Activated naive CD4-positive, alpha-beta T cell treated with anti-CD3 and anti-CD28 coated beads, Interleukin-2, amount 50 U/mL, for 24 hours (primary cell): Measurements from ENCODE around the gene DGKB.

Experiments
- H3K27ac Mint-ChIP-seq: one replicate; pipeline ENCODE4 v1.8.0; 2021; ENCODE audit warnings: mild to moderate bottlenecking, mixed read lengths
- H3K27me3 Mint-ChIP-seq: one replicate; pipeline ENCODE4 v1.8.0; 2021; ENCODE audit warnings: mixed read lengths
- H3K36me3 Mint-ChIP-seq: one replicate; pipeline ENCODE4 v1.8.0; 2021; ENCODE audit warnings: mixed read lengths
- H3K4me1 Mint-ChIP-seq: one replicate; pipeline ENCODE4 v1.8.0; 2021; ENCODE audit warnings: mixed read lengths
- H3K4me3 Mint-ChIP-seq: one replicate; pipeline ENCODE4 v1.8.0; 2021; ENCODE audit warnings: mild to moderate bottlenecking, mixed read lengths
- H3K9me3 Mint-ChIP-seq: one replicate; pipeline ENCODE4 v1.8.0; 2021; ENCODE audit warnings: mixed read lengths

The DGKB gene

GRCh38 chr7:14817829-14818614 is 84.5 kb downstream of the DGKB start:
- H3K4me1 Mint-ChIP-seq, result no peaks in the 10 kb centered on the region
- H3K36me3 Mint-ChIP-seq, result no peaks in the 10 kb centered on the region
- no peak overlapping the region for H3K4me3 Mint-ChIP-seq
- no peaks in the 10 kb centered on the region for H3K9me3 Mint-ChIP-seq
- no peak overlapping the region for H3K27ac Mint-ChIP-seq
- H3K27me3 Mint-ChIP-seq, result no peaks in the 10 kb centered on the region

DNA sequence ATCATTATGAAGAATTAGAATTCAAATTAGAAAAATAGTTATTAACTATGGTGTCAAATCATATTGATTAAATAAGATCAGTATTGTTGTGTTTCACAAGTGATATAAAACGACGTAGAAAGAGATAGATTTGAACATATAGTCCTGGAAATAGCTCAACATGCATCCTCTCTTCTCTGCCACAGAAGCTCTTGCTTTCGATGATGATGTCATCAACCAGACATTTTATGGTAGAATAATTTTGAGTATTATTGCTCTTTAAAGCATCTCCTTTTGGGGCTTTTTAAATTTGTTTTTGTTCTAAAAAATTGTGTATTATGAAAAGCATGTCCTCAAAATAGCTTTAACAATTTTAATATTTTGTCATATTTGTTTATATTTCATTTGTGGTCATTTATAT is 95.0 kb downstream of the DGKB start:
- Mint-ChIP-seq H3K4me1 (no peaks in the 10 kb centered on the region), H3K27ac (no peak overlapping the region), H3K36me3 (no peaks in the 10 kb centered on the region), H3K27me3 (no peaks in the 10 kb centered on the region), H3K9me3 (peaks cover 3% of the 10 kb centered on the region), H3K4me3 (no peak overlapping the region)

- no peaks in the 10 kb centered on the region for H3K9me3 Mint-ChIP-seq
- H3K27me3 Mint-ChIP-seq, result no peaks in the 10 kb centered on the region
- no peak overlapping the region for H3K27ac Mint-ChIP-seq
- H3K4me3 Mint-ChIP-seq, result no peak overlapping the region
- H3K36me3 Mint-ChIP-seq, result no peaks in the 10 kb centered on the region
- H3K4me1 Mint-ChIP-seq, result no peaks in the 10 kb centered on the region
These were observed 95.7 kb downstream of the DGKB start for GRCh38 chr7:14806891-14807290.

DNA sequence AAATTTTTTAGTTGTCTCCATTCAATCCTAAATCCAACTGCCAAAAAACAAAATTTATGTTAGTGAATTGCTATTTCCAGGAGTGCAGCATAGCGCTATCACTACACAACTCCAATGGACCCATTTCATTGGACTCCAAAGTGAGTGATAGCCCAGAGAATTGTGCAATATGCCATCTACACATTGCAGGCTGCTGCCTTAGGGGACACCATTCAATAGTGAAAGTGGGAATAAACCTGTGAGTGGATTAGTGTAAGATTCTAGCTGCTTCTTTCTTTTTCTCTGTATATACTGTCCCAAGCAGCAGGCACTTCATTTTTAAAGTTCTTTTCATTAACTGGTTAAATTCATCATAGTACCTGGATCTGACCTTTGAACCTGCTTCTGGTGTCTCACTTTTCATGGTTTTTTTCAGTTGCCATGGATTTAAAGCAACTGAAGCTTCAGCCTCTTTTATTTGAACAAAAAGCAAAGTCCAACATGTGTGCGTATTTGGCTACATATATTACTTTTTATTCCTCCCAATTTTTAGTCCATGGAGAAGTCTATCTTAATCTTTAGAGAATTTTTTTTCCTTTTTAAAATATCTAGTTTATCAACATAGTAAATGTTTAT is 97.3 kb downstream of the DGKB start:
- no peak overlapping the region for H3K4me3 Mint-ChIP-seq
- H3K9me3 Mint-ChIP-seq, result no peaks in the 10 kb centered on the region
- H3K27ac Mint-ChIP-seq, result no peak overlapping the region
- H3K36me3 Mint-ChIP-seq, result no peaks in the 10 kb centered on the region
- no peaks in the 10 kb centered on the region for H3K4me1 Mint-ChIP-seq
- no peaks in the 10 kb centered on the region for H3K27me3 Mint-ChIP-seq

- Mint-ChIP-seq H3K4me1 (no peaks in the 10 kb centered on the region), H3K9me3 (no peaks in the 10 kb centered on the region), H3K27ac (no peak overlapping the region), H3K4me3 (no peak overlapping the region), H3K36me3 (no peaks in the 10 kb centered on the region), H3K27me3 (no peaks in the 10 kb centered on the region)
These were observed 101.9 kb downstream of the DGKB start for GRCh38 chr7:14800664-14801063.

DNA sequence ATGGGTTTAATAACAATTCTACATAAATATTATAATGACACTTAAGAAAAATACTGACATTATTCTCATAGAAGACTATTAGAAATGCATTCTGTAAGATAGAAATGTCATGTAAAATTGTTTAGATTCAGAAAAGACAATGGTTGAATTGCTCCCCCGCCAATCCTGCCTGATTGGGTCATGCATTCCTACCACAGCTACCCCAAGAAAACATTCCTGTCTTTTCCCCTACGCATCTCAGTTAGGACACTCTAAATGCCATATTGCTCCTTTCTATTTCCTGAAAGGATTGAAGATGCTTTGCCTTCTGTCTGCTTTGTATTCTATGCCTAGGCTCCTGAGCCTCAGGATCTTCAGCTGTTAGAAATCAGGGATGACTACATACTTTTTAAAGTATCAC is 109.4 kb downstream of the DGKB start:
- Mint-ChIP-seq H3K9me3 (no peaks in the 10 kb centered on the region), H3K36me3 (no peaks in the 10 kb centered on the region)

DNA sequence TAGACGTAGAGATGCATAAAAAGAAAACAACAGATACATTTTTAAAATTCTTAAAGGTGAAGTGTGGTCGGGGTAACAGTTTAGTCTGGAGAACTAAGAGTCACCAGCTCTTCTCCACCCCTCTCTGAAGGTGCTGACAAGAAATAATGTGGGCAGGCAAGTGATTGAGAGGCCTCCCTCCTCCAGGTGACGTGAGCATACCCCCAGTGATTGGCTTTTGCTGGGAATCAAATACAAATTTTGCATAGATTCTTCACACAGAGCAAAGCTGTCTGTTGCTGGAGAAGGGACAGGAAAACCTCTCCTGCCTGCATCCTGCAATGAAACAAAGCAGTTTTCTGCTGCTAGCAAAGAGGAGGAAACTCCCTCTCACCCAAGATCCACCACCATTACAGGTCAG is 115.0 kb downstream of the DGKB start:
- Mint-ChIP-seq H3K27ac (no peak overlapping the region), H3K4me3 (no peak overlapping the region), H3K9me3 (no peaks in the 10 kb centered on the region), H3K27me3 (no peaks in the 10 kb centered on the region), H3K4me1 (no peaks in the 10 kb centered on the region), H3K36me3 (no peaks in the 10 kb centered on the region)

More for the DNA sequence above, 109.4 kb downstream of the DGKB start:
- Mint-ChIP-seq H3K4me3 (no peak overlapping the region), H3K4me1 (no peaks in the 10 kb centered on the region), H3K27ac (no peak overlapping the region), H3K27me3 (no peaks in the 10 kb centered on the region)

DNA sequence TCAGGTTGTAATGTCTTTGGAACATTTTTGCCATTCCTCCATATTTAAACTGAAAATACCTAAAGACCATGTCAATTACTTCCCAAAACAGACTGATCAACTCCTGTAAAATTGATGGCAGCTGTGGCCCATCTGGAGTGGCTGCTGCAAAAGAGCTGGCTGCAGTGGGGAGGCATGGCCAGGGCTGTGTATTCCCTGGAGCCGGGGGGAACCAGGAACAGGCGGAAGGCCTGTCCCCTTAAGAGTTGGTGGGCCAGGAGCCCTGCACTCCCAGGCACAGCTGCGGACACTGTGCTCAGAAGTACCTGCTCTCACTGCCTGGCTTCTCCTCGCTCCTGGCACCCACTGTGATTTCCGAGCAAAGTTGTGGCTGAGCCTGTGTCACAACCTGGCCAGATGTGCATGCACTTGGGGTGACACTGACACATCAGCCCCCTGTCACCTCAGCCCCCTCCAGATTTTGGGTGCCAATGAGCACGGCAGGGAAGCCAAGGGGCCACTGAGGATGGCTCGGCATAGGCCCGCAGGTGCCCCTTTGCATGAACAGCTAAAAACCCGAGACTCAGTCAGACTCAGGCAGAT is 116.1 kb downstream of the DGKB start:
- Mint-ChIP-seq H3K9me3 (no peaks in the 10 kb centered on the region), H3K4me3 (no peak overlapping the region), H3K27me3 (no peaks in the 10 kb centered on the region), H3K36me3 (no peaks in the 10 kb centered on the region), H3K27ac (no peak overlapping the region), H3K4me1 (no peaks in the 10 kb centered on the region)

DNA sequence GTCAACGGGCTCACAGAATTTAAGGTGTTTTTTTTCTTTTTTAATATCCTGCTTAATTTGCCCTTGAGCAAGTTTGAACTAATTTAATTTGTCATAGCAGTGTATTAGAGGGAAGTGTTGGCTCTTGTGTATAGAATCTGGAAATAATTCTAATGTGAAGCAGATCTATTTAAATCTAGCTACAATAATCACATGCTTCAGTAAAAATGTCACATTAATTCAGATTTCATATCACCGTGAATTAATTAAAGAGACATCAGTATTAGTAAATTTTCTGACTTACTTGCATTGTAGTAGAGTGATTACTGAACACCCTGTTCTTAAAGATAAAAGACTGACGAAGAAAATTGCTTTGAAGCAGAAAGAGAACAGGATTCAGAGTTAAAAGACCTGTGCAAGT is 124.7 kb downstream of the DGKB start:
- H3K36me3 Mint-ChIP-seq, result no peaks in the 10 kb centered on the region
- H3K4me1 Mint-ChIP-seq, result no peaks in the 10 kb centered on the region
- H3K27ac Mint-ChIP-seq, result no peak overlapping the region
- no peaks in the 10 kb centered on the region for H3K27me3 Mint-ChIP-seq
- H3K4me3 Mint-ChIP-seq, result no peak overlapping the region
- peaks cover 11% of the 10 kb centered on the region for H3K9me3 Mint-ChIP-seq

GRCh38 chr7:14776266-14776665 is 126.3 kb downstream of the DGKB start:
- no peaks in the 10 kb centered on the region for H3K27me3 Mint-ChIP-seq
- peaks cover 16% of the 10 kb centered on the region for H3K9me3 Mint-ChIP-seq
- no peaks in the 10 kb centered on the region for H3K36me3 Mint-ChIP-seq
- H3K4me1 Mint-ChIP-seq, result no peaks in the 10 kb centered on the region
- H3K4me3 Mint-ChIP-seq, result no peak overlapping the region
- no peak overlapping the region for H3K27ac Mint-ChIP-seq

DNA sequence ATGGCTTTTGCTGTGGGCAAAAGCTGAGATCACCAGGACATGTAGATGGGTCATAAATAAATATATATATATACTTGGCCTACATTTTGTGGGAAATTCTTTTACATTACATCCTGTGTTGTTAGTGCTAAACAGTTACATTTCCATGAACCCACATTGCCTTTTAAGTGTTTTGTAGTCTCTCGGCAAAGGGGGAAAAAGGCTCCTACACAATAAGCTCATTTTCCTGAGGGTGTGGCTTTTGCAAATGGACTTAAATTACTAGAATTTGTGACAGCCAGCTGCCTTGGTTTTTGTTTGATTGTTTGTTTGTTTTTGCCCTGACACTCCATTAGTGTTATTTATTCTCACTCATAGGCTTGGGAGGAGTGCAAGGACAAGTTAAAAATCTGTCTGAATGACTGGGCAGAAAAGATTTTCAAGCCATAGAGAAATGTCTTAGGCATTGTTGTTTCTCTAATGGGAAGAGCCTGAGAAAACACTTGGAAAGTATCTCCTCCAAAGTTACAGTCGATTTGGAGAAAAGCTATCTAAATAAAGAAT is 128.8 kb downstream of the DGKB start:
- Mint-ChIP-seq H3K4me3 (no peak overlapping the region), H3K4me1 (no peaks in the 10 kb centered on the region), H3K9me3 (peaks cover 16% of the 10 kb centered on the region), H3K27me3 (no peaks in the 10 kb centered on the region), H3K36me3 (no peaks in the 10 kb centered on the region), H3K27ac (no peak overlapping the region)

GRCh38 chr7:14770614-14771013 is 131.9 kb downstream of the DGKB start:
- Mint-ChIP-seq H3K4me3 (no peak overlapping the region), H3K27ac (no peak overlapping the region), H3K27me3 (no peaks in the 10 kb centered on the region), H3K36me3 (no peaks in the 10 kb centered on the region), H3K9me3 (peaks cover 12% of the 10 kb centered on the region), H3K4me1 (no peaks in the 10 kb centered on the region)

DNA sequence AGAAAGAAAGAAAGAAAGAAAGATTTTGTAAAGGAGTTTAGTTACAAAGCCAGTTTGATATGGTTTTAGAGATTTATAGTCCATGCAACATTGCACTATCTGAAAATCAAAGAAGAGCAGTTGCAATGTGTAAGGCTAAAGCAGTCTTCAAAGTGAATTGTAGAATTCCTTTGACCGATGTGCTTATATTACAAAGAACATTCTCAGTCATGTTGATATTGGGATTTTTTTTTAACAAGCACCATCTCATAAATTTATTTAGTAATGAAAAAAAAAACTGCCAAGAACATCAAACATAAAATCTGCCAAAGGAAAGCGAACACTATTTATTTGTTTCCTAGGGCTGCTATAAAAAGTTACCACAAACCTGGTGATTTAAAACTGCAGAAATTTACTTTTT is 133.3 kb downstream of the DGKB start:
- Mint-ChIP-seq H3K36me3 (no peaks in the 10 kb centered on the region), H3K4me3 (no peak overlapping the region), H3K4me1 (no peaks in the 10 kb centered on the region), H3K27me3 (no peaks in the 10 kb centered on the region), H3K9me3 (peaks cover 5% of the 10 kb centered on the region), H3K27ac (no peak overlapping the region)

GRCh38 chr7:14767716-14768425 is 134.7 kb downstream of the DGKB start:
- Mint-ChIP-seq H3K27ac (no peak overlapping the region), H3K36me3 (no peaks in the 10 kb centered on the region), H3K27me3 (no peaks in the 10 kb centered on the region), H3K9me3 (peaks cover 5% of the 10 kb centered on the region), H3K4me3 (no peak overlapping the region), H3K4me1 (no peaks in the 10 kb centered on the region)

- Mint-ChIP-seq H3K9me3 (peaks cover 2% of the 10 kb centered on the region), H3K27ac (no peak overlapping the region), H3K4me1 (no peaks in the 10 kb centered on the region), H3K36me3 (no peaks in the 10 kb centered on the region), H3K27me3 (no peaks in the 10 kb centered on the region), H3K4me3 (no peak overlapping the region)
These were observed 135.8 kb downstream of the DGKB start for GRCh38 chr7:14766747-14767146.

GRCh38 chr7:14765731-14766130 is 136.8 kb downstream of the DGKB start:
- H3K4me1 Mint-ChIP-seq, result no peaks in the 10 kb centered on the region

More at GRCh38 chr7:14765731-14766130, 136.8 kb downstream of the DGKB start:
- Mint-ChIP-seq H3K36me3 (no peaks in the 10 kb centered on the region), H3K4me3 (no peak overlapping the region), H3K9me3 (no peaks in the 10 kb centered on the region), H3K27me3 (no peaks in the 10 kb centered on the region), H3K27ac (no peak overlapping the region)
